ENCODE results near the gene ATP1A2.

Gene ATP1A2

GRCh38 chr1:160151303-160151702 lies 35.7 kb downstream of the ATP1A2 start, which contains the start of gene ATP1A4:
TSS of gene ATP1A4 (plus strand) at chr1:160151603. CDS start at chr1:160152041, 438 bp downstream.
- DNase-seq = no peak

- DNase-seq = no peak
Measured at GRCh38 chr1:160154790-160155189, 39.2 kb downstream of the ATP1A2 start.

GRCh38 chr1:160156361-160156760 lies 40.8 kb downstream of the ATP1A2 start:
- DNase-seq = no peak

- DNase-seq = no peak
Measured at GRCh38 chr1:160157174-160157573, 41.6 kb downstream of the ATP1A2 start.

GRCh38 chr1:160158031-160158430 lies 42.5 kb downstream of the ATP1A2 start:
- DNase-seq = no peak

GRCh38 chr1:160158534-160158933 lies 43.0 kb downstream of the ATP1A2 start:
- DNase-seq = no peak

GRCh38 chr1:160159846-160160245 lies 44.3 kb downstream of the ATP1A2 start:
- no peak for DNase-seq

- no peak for DNase-seq
Measured at GRCh38 chr1:160161965-160162705, 46.6 kb downstream of the ATP1A2 start.

GRCh38 chr1:160162931-160163330 lies 47.4 kb downstream of the ATP1A2 start:
- no peak for DNase-seq

- DNase-seq = no peak
Measured at GRCh38 chr1:160163615-160164014, 48.1 kb downstream of the ATP1A2 start.

GRCh38 chr1:160164121-160164520 lies 48.6 kb downstream of the ATP1A2 start:
- DNase-seq = peak; percentile 3

- no peak for DNase-seq
Measured at GRCh38 chr1:160166166-160166868, 50.8 kb downstream of the ATP1A2 start.

- DNase-seq = peak; percentile 13
Measured at GRCh38 chr1:160167056-160167455, 51.5 kb downstream of the ATP1A2 start.

GRCh38 chr1:160167580-160167979 lies 52.0 kb downstream of the ATP1A2 start:
- DNase-seq = no peak

- peak; percentile 32 for DNase-seq
Measured at GRCh38 chr1:160168016-160168415, 52.5 kb downstream of the ATP1A2 start.

- DNase-seq = no peak
Measured at GRCh38 chr1:160168609-160169369, 53.2 kb downstream of the ATP1A2 start.

- peak; percentile 77 for DNase-seq
Measured at GRCh38 chr1:160169553-160170399, 54.2 kb downstream of the ATP1A2 start.

GRCh38 chr1:160171354-160171753 lies 55.8 kb downstream of the ATP1A2 start:
- no peak for DNase-seq

GRCh38 chr1:160171980-160172379 lies 56.4 kb downstream of the ATP1A2 start:
- no peak for DNase-seq

- DNase-seq = no peak
Measured at GRCh38 chr1:160177231-160177630, 61.7 kb downstream of the ATP1A2 start.

GRCh38 chr1:160177667-160178066 lies 62.1 kb downstream of the ATP1A2 start:
- no peak for DNase-seq

- no peak for DNase-seq
Measured at GRCh38 chr1:160178731-160179130, 63.2 kb downstream of the ATP1A2 start.

GRCh38 chr1:160179336-160179735 lies 63.8 kb downstream of the ATP1A2 start:
- no peak for DNase-seq
